Activated T-helper 9 cell treated with anti-CD3 and anti-CD28 coated beads, Interleukin-2, amount 50 U/mL, for 16 hours (primary cell): ENCODE measurements around the gene ARL4A.

Experiments
- DNase-seq: peaks from one replicate; pipeline ENCODE4 v3.0.0-alpha.2; 2020; ENCODE audit warnings: low read depth

The ARL4A gene

DNA sequence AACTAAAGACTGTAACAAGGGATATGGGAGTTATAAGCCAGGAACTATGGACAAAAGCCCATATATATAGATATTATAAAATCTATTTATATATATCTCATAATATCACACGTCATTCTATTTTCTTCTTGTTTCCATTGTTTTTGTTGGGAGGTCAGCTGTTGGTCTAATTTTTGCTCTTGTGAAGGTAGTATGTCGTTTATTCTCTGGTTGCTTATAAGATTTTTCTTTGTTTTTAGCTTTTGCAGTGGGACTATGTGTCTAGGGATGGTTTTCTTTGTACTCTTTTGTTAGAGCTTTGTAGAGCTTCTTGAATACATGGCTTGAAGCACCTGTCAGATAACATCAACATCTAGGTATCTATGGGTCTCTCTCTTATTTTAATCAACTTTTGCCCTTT is 14.0 kb downstream of the ARL4A start:
- DNase-seq, result no peak

DNA sequence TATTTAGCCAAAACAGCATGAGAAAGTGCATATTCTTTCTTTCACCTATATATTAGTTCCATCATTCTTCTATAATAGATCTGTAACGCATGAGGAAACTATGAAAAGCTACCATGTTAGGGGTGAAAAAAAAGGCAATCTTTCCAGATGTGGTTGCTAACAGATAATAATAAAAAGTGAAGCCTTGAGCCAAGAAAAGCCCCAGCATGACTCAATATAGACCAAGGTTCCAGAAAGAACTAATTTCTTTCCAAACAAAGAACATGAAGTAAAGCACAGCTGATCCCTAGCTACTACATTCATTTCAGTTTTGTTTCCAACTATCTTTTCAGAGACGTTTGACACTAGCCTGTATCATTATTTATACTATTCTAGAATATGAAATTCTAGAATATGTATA is 16.4 kb downstream of the ARL4A start:
- DNase-seq, result no peak

DNA sequence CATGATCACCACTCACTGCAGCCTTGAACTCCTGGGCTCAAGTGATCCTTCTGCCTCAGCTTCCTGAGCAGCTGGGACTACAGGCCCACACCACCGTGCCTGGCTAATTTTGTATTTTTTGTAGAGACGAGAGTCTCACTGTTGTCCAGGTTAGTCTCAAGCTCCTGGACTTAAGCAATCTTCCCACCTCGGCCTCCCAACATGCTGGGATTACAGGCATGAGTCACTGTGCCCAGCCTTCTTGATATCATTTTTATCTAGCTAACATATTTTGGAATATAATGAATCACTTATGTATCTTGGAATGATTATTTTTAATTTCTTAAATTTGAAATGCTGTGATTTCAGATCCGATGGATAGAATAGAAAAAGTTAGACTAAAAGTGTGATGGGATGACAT is 18.4 kb downstream of the ARL4A start:
- no peak for DNase-seq

DNA sequence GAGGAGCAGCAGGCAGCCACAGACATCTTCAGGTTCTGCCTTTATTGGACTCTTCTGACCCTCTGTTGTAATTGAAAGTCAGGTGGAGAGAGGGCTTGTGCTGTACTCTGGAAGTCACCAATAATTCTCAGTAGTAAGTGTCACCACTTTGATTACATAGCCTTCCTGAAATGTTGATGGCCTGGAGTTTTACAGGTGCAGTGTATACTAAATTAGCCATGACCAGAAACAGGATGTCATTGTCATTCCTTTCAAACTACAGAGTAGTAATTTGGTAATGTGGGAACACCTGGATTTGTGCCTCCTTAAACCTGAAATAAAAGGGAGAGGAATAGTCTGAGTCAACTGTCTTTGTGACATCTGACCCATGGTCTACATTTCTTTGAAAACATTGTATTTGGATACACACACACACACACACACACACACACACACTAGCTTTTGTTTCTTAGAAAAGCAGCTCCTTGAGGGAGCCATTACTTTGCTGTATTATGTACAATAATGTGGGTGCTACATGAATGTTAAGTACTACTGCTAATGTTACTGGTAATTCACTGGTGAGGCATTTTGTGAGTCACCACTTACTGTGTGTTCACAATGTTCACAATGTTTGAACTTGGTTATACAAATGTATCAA is 19.6 kb downstream of the ARL4A start:
- DNase-seq, result no peak

DNA sequence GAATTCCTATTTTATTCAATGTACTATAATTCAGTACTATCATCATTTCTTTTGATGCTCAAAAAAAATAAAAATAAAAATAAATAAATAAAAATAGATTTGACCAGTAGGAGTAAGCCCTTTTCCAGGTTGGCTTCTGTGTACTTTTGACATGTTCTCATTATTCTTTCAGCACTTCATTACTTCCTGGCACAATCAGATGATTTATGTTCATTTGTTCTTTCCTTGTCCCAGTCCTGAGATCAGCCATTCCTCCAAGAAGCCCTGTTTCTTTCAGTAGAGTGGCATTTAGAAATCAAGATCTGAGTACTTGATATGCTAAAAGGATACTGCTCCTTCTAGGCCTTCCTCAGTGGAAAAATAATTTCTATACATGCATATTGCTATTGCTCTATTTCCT is 20.9 kb downstream of the ARL4A start:
- no peak for DNase-seq

DNA sequence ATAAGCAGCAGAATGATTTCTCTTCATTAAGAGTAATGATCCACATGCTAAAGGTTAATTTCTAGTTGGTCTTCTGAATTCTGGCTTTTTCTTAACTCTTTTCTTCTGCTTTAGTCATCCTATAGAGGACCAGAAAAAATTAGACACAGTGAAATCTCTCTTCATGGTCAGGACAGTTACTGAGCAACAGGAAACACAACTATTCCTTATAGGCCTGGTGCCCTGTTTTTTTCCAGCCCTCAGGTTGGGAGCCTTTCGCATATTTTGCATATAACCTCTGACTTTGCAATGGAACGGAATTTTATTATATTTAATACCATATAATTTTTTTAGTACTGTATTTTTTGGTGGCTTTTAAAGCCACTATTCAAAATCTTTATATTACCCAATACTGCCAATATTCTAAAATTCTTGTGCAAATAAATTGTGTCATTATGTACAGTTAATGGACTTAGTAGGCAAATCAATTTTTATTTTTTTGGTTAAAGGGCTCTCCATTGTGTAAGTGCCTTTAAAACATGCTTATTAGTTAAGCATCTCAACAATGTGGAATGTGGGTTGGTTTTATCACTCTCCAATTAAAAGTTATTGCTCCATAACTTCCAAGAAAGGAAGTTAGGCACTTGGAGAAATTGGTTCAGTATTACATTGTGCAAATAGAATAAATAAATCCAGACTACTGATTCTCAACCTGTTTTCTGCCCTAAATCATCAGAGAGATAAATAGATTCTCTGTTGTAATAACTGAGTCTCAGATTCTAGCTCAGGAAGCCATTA is 22.5 kb downstream of the ARL4A start:
- DNase-seq, result no peak

DNA sequence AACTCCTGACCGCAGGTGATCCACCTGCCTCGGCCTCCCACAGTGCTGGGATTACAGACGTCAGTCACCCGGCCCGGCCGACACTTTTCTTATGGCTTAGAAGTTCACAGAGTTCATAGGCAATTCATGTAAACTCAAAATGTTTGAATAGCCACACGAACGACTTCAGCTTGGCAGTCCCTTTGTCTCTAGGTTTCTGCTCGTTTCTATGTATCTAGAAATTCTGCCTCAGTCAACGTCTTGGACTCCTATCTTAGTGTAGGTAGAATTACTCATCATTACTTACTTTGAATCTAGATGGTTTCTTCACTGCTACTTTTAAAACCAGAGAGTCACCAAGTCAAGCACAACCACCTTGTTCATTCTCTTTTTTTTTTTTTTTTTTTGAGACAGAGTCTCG is 23.7 kb downstream of the ARL4A start:
- DNase-seq, result no peak

DNA sequence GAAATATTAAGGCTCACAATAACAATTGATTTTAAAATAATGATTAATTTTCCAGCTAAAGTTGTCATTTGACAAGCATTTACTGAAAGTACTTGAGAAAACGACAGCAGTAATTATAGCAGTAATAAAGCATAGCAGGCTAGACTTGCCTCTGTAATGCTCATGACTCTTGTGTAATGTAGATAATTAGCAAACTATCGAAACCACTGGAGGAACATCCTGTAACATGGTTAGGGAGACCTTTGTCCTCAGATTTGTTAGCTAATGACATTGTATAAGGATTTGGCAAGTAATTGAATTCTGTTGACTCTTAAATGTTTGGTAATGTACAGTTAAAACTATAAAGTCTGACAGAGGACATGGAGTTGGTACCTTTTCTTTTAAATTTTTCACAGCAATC is 24.8 kb downstream of the ARL4A start:
- DNase-seq, result no peak

DNA sequence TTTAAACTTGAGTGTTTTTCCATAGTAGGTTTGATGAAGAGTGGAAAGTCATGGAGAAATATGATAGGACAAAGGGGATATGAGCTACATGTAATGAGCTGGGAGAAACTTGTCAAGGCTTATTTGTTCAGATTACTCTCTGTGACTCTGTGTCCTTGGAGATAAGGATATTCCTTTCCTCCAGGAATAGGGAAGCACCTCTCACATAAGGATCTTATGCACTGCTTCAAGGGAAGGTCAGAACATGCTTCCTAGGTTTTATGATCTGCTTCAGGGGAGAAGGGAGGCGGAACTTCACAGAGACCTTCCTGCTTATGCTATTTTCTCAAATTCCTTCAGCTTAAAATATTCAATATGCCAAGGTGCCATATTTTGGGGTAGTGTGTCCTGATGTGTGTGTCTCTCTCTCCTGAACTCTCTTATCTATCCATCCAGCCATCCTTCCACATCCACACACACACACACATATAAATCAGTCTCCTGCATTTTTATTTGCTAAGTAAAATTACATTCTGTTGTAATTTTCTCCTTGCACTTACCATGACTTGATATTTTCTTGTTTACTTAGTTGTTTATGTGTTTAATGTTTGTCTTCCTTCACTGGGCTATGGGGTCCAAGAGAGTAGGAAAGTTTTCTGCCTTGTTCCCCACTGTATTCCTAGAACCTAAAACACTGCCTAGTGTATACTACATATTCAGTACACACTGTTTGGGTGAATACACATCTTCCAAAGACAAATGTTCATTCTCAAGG is 26.4 kb downstream of the ARL4A start:
- DNase-seq, result no peak

DNA sequence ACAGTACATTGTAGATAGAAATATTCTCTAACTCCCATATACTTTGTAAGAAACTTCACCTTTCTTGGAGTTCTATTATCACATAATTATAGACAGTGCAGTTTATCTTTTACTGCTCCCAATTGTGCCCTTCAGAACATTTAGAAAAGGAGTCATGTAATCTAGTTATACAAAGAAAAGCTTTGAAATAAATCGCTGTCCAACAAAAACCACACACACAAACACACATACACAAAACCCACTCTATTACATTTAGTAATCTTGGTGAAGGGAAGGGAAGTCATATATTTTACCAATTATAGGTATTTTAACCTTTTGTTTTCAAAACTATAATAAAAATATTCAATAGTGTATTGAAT is 26.9 kb downstream of the ARL4A start:
- DNase-seq, result no peak

DNA sequence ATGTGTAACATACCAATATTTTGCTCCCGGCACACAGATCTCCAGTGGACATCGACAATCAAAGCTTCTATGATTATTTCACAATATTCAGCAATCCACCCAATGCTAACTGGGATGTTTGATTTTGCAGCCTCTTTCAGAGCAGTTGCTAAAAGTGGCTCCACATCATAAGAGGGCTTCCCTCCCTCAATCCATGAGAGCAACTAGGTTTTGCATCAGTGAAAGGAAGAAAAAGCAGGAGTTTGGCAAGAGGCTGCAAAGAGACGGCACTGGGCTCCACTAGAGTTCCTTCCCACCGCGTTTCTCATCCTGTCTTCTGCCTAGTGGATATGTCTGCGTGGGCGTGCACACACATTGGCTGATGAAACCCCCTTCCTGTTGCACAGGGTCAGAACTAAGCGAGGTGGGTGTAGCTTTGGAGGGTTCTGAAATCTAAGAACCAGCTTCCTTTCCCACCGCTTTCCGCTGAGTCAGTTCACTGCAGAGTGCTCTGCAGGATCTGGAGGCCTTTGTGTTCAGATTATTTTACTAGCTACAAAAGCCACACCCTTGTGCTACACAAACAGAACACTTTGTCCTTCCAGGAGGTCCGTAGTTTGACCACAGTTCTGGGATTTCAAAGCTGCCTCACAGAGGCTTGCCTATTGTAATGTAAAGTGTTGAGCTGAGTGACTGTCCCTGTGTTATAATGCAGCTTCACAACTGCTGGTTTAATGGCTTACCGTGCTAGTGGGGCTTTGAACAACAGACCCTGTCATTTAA is 28.1 kb downstream of the ARL4A start:
- no peak for DNase-seq

DNA sequence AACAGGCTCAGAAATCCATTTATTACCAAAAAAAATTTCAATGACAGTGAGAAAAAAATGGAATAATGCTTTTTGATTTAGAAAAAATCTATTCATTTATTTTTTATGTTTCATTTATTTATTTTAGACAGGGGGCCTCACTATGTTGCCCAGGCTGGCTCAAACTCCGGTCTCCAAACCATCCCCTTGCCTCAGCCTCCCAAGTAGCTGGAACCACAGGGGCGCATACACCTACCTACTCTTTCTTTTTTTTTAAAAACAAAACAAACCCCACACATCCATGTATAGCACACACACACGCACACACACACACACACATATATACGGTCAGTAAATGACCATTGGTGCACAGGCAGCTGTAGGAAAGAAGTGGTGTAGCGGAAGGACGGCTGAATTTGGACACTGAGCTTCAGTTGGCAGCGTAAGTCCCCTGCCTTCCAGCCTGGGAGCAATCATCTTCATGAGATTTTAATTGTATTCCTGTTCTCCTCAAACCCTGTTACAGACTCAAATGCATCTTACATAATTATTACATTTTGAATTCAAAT is 28.8 kb downstream of the ARL4A start:
- no peak for DNase-seq

DNA sequence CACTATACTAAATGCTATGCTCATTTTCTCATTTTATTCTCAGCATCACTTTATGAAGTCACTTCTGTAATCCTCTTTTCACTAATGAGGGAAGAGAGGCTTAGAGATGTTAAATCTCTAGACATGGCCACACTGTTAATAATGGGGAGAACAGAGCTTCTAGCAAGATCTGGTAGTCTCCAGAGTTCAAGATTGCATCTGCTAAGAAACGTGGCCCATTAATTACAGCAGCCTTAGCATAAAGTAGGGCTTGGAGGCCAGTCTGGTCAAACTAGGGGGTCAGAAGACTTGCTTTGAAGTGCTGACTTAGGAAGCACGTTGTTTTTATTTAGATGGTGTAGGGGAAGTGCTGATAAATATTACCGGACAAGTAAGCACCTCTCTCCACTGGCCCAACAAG is 29.3 kb downstream of the ARL4A start:
- no peak for DNase-seq

DNA sequence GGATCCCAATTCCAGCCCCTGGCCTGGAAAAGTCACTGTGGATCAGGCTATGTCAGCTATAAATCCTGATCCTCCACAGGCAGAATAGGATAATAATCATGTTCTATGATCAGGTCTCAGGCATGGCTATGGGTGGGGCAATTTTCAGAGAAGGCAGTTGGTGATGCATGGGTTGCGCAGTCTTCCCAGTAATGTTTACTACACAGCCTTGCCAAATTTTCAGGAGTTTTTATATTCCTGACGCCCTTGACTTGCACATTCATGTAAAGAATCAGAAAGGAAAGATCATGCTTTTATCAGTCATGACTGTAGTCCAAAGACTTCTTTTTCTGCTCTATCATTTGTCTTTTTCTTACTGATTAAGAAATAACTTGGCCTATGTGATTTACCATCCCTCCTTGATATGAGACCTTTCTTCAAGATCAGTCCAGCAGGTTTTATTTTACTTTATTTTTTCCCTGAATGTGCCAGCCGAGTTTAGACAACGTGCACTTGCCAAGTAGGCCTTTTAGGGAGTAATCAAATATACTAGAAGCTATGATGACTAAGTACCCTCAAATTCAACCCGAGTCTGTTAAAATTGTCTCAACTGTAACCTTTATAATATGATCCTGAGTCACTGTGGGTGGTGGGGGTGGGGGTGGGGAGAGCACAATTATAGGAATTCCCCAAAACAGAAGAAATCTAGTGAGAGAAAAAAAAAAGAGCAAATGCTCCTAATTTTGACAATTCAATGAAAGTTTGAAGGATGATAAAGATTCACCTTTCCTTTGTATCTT is 31.9 kb downstream of the ARL4A start:
- DNase-seq, result no peak

DNA sequence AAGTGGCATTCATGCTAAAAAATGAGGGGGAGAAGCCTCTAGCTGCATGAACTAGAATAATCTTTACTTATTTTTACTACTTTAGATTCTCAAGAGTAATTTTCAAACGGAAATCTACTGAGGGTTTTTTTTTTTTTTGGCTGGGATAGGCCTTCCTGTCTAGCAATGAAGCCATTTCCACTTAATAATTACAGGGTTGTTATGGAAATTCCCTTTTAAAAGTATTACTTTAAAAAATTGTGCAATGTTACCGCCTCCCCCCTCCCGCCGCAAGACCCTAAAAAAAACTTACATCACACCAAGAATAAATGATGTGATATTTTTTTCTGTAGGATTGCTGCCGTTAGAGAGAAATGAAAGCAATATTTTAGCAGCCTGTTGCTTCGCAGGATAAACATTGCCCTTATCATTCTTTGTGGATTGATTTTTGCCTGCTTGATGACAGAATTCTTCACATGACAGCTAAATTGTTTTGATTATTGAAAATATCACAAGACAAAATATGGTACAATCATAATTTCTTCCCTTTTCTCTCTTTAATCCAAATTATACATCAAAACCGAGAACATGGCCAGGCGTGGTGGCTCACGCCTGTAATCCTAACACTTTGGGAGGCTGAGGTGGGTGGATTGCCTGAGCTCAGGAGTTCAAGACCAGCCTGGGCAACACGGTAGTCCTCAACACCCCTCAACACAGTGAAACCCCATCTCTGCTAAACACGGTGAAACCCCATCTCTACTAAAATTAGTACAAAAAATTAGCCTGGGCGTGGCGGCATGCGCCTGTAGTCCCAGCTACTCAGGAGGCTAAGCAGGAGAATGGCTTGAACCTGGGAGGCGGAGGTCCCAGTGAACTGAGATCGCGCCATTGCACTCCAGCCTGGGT is 32.8 kb downstream of the ARL4A start:
- no peak for DNase-seq

DNA sequence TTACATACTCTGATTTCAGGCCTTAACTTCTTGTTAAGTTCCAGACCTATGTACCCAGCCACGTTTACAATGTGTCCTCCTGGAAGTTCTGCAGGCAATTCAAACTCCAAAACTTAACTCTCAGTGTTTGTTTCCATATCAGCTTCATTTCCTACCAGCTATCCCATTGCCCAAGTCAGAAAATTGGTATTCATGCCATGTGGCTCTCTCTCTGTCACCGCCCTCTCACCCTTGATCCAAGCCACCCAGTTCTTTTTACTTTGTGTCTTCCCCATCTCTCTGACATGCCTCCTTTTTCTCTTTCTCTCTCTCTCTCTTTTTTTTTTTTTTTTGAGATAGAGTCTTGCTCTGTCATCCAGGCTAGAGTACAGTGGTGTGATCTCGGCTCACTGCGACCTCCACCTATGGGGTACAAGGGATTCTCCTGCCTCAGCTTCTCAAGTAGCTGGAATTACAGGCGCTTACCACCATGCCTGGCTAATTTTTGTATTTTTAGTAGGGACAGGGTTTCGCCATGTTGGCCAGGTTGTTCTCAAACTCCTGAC is 33.9 kb downstream of the ARL4A start:
- DNase-seq, result no peak

DNA sequence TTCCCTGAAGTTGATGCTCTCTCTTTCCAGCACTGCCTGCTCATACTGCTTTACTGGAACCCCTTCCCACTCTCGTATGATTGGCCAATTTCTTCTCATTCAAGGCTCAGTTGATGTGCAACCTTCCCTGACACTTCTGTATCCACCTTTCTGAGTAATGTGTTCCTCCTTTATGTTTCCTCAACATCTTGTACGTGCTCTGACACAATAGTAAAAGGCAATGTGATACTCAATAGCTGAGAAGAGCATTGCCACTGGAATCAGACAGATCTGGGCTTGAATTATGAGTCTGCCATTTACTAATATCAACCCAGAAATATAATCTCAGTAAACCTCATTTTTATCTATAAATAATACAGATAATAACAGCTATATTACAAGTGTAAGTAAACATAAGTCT is 34.7 kb downstream of the ARL4A start:
- no peak for DNase-seq

DNA sequence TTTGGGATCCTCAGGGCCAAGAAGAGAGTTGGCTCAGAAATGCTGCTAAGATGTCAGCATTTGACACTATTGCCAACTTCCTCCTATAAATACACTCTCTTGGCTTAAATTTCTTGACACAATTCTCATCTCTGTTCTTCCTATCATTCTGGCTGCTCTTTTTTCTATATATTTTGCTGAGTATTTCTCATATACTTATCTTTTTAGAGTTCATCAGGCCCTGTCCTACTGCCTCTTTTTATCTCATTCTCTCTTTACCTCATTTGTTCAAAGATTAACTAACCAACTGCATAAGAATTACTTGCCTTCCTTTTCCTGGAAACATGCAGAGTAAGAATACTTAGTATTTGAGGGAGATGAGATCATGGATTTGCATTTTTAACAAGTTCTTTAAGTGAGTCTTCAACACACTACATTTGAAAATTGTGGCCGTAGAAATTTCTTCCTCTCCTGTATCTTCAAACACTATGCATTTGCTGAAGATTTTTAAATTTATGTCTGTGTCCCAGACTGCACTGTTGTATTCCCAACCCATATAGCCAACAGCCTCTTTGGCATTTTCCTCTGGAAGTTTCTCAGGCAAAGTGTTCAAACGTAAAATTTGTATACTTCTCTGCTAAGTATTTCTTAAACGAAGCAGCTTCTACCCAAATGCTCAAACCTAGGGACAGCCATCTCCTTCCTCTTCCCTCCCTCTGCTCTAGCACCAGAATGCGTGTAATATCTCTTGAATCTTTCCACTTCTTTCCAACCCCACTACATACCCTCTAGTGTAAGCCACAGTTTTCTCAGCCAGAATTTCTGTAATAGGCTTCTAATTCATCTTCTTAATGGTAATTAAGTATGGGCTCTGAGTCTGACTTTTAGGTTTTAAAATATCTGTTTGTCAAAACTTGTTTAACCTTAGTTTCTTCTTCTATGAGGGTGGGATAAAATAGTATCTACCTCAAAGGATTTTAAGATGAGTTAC is 35.5 kb downstream of the ARL4A start:
- no peak for DNase-seq
